Muscle of back (tissue), 11 donors: ENCODE results near the gene JMJD7. TPM values are rescaled to one million over a fixed set of nuclear protein-coding genes. Genes with fewer than 3 reads are reported as not detected.

Source experiments
- DNase-seq, 3 donors: peaks; one replicate each; pipeline versions ENCODE4 v3.0.0 to v3.0.0-alpha.2; 2013
- polyA plus RNA-seq, 10 donors: library from polyadenylated mRNA; unstranded; fragments of 120-200 nt; gene quantifications; one replicate each; pipeline ENCODE4 v1.2.1, GENCODE V29; 2013; ENCODE audit not compliant: insufficient read length in 10 of 10

JMJD7 gene
- polyA plus RNA-seq, 10 donors: 6.3 to 12.2 (median 7.9) TPM

GRCh38 chr15:41861736-41862356 lies 34.0 kb downstream of the JMJD7 start:
- DNase-seq: peak in 1 of 3 donors; percentile 21

DNA sequence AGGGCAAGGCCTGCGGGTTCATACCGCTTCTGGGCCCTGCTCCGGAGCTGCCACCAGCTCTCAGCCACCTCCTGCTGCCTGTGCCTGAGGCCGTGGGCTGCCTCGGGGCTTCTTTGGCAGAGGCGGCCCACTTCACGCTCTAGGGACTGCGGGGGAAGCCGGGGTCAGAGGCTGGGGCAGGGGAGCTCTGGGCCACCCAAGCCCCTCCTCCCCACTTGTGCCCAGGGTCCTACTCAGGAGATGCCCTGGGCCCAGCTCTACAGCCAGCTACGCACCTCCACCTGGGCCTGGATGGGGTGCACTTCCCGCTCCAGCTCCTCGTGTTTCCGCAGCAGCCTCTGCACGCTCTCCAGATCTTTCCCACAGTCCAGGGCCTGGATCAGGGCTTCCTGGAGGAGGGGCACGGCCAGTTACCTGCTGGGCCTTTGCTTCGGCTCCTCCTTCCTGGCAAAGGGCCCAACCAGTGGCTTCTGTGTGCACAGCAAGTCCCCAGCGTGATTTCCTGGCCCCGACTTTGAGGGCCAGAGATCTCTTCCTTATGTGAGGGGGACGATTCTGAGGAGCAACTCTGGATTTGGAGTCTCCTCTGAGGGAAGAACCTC lies 34.7 kb downstream of the JMJD7 start:
- no peak for DNase-seq

DNA sequence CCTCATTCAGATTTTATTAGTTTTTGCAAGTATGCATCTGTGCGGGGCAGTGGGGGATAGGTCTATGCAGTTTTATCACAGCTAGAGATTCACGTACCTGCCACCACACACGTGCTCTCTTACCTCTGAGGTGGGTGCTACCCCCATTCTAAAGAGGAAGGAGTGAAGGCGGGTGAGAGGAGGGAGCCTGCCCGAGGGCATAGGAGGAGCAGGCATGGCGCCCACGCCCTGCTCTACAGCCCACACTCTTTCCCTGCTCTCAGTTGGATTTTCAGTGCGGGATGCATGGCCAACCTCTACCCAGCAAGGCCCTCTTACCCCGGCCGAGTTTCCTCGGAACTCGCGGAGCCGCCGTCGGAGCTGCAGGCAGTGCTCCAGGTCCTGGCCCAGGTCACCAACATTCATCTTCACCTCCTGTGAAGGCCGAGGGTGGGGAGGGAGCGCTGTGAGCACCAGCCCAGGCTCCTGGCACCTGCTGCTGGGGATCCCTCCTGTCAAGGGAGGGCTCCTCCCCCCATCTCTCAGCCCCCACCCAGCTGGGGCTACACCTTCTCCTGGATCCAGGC lies 37.7 kb downstream of the JMJD7 start:
- no peak for DNase-seq

DNA sequence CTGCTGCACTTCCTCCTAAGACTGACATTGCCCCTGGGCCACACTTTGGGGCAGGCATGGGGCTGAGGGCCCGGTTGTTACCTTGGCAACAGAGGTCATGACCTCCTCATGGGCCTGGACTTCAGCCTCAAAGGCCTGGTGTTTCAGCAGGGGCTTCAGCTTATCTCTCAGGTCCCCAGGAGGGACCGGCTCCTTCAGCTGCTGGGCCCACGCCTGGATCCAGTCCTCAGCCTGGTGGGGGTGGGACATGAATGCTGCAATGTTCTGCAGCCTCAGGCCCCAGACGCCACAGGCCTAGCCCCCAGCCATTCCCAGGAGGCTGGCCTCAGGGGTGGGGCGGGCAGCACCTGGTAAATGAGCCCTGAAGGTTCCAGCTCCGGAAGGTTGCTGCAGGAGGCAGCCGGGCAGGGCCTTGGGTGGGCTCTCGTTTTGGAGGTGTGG lies 38.4 kb downstream of the JMJD7 start:
- DNase-seq: no peak

- no peak for DNase-seq
Observed at GRCh38 chr15:41866872-41867579, 39.1 kb downstream of the JMJD7 start.

- DNase-seq: no peak
Observed at GRCh38 chr15:41868321-41868720, 40.4 kb downstream of the JMJD7 start.

DNA sequence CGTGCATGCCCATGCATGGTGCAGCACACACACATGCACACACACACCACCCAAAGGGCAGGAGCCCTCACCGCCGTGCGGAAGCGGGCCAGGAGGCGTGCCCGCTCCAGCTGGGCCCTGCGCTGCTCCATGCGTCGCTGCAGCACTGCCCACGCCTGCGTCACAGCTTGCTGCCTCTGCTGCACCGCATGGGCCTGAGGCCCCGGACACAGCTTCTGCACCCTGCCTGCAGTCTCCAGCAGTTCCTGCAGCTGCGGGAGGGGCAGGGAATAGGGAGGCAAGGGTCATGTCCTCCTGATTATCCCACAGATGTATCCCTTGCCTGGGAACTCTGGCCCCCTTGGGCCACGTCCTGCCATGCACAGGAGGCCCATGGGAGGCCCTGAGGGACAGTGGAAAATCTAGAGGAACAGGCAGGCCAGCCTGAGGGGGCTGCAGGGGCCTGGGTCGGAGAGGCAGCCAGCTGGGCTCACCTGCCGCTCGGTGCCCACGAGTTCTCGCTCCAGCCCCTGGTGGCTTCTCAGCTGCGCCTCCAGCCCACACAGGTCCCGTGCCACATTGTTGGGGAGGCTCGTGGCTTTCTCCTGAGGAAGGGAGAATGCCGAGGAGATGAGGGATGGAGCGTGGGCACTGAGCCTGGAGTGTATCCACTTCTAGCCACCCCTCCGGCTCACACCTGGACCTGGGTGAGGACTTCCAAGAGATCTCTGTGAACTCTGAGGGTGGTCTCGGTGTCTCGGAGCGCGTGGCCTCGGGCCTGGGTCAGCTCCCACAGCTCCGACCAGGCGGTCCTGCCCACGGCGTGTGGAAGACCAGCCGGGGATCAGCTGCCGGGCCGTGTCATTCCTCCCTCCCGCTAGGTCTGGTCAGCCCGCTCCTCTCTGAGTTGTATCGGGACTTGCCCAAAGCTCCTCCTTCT lies 42.1 kb downstream of the JMJD7 start:
- no peak for DNase-seq

DNA sequence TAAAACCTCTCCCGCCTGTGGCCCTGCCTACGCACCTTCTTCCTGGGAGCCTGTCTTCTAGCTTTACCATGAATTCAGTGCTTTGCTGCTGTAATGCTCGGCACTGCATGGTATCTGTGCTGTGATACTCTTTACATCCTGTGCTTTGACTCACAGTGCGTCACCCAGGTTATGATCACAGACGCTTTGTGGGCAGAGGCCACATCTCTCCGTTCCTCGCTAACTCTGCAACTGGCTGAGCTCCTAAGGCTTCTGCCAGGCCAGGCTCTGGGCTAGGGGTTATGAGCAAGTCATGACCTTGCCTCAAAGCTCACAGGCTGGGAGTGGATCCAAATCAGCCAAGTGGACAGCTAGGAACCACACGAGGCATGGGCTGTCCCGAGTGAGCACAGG lies 42.8 kb downstream of the JMJD7 start:
- no peak for DNase-seq

GRCh38 chr15:41871175-41871905 lies 43.4 kb downstream of the JMJD7 start:
- no peak for DNase-seq

GRCh38 chr15:41872166-41872747 lies 44.4 kb downstream of the JMJD7 start:
- no peak for DNase-seq

- DNase-seq: no peak
Observed at GRCh38 chr15:41873711-41874110, 45.8 kb downstream of the JMJD7 start.

GRCh38 chr15:41874736-41875135 lies 46.8 kb downstream of the JMJD7 start:
- DNase-seq: no peak

- no peak for DNase-seq
Observed at GRCh38 chr15:41876007-41876406, 48.1 kb downstream of the JMJD7 start.

DNA sequence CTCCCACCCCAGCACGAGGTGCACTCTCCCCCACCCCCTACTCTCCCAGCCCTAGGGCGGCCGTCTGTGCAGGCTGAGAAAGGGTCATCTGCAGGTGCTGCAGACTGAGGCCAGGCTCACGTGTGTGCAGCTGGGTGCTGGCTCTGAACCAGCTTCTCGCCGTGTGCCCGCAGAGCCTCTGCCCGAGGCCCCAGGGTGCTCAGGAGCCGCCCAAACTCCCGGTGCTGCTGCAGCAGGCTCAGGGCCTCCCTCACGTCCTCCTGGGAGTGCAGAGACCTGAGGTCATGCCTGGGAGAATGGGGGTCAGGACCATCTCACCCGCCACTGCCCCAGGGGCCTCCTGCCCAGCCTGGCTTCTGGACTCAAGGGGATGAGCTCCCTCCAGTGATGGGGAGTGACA lies 48.8 kb downstream of the JMJD7 start:
- no peak for DNase-seq

- no peak for DNase-seq
Observed at GRCh38 chr15:41877631-41878354, 49.9 kb downstream of the JMJD7 start.

DNA sequence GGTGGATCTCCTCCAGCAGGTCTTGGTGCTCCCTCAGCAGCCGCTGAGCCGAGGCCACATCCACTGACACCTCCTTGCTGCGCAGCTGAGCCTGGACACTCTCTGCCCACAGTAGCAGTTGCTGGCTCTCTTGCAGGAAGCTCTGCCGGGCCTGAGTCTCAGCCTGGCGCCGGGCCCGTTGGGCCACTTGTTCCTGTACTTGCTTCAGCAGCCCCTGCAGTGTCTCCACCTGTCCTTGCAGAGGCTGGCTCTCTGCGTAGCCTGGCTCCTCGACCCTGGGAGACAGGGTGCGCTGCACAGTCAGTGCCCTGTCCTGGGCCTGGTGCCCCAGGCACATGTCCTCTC lies 50.4 kb downstream of the JMJD7 start:
- peak in 2 of 3 donors; percentile 35 to 44 for DNase-seq

GRCh38 chr15:41879321-41879845 lies 51.5 kb downstream of the JMJD7 start:
- no peak for DNase-seq

- DNase-seq: no peak
Observed at GRCh38 chr15:41880156-41880877, 52.4 kb downstream of the JMJD7 start.

GRCh38 chr15:41881086-41881485 lies 53.2 kb downstream of the JMJD7 start:
- no peak for DNase-seq
